Measurements from ENCODE around the gene EAPP.
"Not testable (repeated sequence)": the region's sequence is repeated elsewhere in the genome, so short reads cannot be mapped to it uniquely, and the experiment has no call there.

EAPP gene

GRCh38 chr14:34478261-34478660, 61.2 kb downstream of the EAPP start:
- TF ChIP-seq ZFX (IDR thresholded peaks at IDR 0.05): no peak
- TF ChIP-seq CTCF (conservative IDR thresholded peaks at IDR 0.05): no peak
- no peak overlapping the region for H3K27ac ChIP-seq

- not testable (repeated sequence) for H3K27ac ChIP-seq
Observed at GRCh38 chr14:34476036-34476435, 63.5 kb downstream of the EAPP start.

- TF ChIP-seq CTCF (conservative IDR thresholded peaks at IDR 0.05): no peak
- TF ChIP-seq ZFX (IDR thresholded peaks at IDR 0.05): no peak
- no peak overlapping the region for H3K27ac ChIP-seq
Observed at GRCh38 chr14:34475163-34475562, 64.3 kb downstream of the EAPP start.

- TF ChIP-seq CTCF (conservative IDR thresholded peaks at IDR 0.05) (no peak), ZFX (IDR thresholded peaks at IDR 0.05) (no peak)
- H3K27ac ChIP-seq: no peak overlapping the region
Observed at GRCh38 chr14:34474187-34474679, 65.3 kb downstream of the EAPP start.

GRCh38 chr14:34472706-34473279, 66.7 kb downstream of the EAPP start:
- H3K27ac ChIP-seq: no peak overlapping the region
- TF ChIP-seq ZFX (IDR thresholded peaks at IDR 0.05): no peak
- TF ChIP-seq CTCF (conservative IDR thresholded peaks at IDR 0.05): no peak

- TF ChIP-seq CTCF (conservative IDR thresholded peaks at IDR 0.05) (no peak), ZFX (IDR thresholded peaks at IDR 0.05) (no peak)
- H3K27ac ChIP-seq: no peak overlapping the region
Observed at GRCh38 chr14:34470319-34470718, 69.2 kb downstream of the EAPP start.

GRCh38 chr14:34466691-34467090, 72.8 kb downstream of the EAPP start:
- TF ChIP-seq CTCF (conservative IDR thresholded peaks at IDR 0.05) (no peak), ZFX (IDR thresholded peaks at IDR 0.05) (no peak)
- H3K27ac ChIP-seq: no peak overlapping the region
